HG02943 (cell line): ENCODE data around the gene DNLZ.

ENCODE experiments used
- ATAC-seq: cut with Tn5 transposase; IDR thresholded peaks from one replicate; pipeline ENCODE4 v1.9.1; 2021; ENCODE audit warnings: mild to moderate bottlenecking, low read depth, moderate library complexity; ENCODE audit not compliant: unreplicated experiment

The DNLZ gene

DNA sequence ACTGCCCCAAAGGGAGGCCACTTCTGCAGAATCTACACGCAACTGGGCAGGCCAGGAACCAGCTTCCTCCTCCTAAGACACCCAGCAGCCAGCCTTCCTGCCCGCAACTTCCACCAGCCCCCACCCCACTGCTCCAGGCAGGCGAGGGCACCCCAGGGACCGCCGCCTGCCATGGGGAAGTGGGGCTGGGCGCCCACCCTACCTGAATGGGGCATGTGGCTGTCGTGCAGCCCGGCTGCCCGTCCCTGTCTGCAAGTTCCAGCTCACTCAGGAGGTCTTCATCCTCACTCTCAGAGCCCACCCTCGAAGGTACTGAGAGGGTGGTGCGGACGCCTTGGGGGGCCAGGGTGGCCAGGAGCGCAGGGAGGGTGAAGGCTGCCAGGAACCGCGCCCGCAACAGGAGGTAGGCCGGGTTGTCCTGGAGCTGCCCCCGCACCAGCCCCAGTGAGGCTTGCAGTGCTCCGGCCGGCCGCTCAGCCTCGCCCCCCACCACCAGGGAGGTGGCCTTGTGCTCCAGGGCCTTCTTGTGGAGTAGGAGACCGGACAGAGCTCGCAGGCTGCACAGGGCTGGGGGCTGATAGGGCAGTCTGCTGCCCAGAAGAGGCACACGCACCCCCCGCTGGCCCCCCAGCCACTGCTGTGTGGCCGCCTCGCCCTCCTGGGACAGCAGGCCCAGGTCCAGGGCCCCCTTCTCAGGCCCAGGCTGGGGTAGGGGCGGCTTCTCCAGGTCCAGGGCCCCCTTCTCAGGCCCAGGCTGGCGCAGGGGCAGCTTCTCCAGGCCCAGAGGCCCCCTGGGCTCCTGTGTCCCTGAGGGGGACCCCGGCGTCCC lies 14.0 kb upstream of the DNLZ start:
- ATAC-seq = no peak

DNA sequence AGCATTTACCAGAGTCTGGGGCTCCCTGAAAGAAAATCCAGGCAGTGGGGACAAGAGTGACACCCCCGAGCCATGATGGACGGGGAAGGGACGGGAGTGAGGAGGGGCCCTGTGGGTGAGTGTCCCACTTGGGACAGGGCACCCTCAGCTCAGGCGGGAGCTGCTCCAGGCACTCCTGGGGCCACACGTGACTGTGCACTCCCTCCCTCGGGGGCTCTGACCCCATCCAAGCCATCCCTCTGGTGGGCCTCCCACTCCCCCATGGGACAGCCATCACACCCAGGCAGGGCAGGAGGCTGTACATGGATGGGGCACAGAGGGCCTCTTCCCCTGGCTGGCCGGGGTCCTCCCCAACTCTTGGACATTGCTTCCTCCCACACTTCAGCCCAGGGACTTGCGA lies 12.9 kb upstream of the DNLZ start:
- ATAC-seq = no peak

DNA sequence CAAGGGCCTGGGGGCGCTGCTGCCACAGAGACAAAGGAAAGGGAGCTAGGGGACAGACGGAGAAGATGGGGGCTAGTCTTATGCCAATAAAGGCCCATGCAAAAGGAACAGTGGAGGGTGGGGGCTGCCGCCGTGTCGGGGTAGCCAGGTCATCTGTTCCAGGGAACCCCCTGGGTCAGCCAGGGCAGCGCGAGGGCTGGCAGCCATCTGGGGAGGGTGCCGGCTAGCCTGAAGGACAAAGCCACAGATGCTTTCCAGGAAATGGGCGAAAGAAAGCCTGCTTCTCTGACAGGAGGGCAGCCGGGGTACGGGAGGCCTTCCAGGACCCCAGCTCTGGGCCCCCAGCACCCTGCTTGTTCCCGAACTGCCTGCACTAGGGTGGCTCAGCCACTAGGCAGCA lies 11.6 kb upstream of the DNLZ start:
- no peak for ATAC-seq

DNA sequence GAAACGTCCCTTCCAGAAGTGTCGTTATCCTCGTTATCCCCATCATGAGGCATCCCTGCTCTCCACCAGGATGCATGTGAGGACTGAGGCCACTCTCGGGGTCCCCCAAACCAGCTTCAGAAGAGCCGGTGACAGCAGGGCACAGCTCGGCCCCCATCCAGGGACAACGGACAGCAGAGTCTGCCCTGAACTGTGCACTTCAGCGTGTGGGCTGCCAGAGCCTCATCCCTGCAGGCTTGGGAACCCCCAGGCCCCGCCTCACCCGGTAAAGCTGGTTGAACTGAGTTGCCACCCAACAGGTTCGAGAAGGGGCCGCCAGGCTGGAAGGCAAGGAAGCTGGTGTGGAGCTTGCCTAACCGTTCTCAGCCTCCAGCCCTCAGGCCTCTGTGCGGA lies 10.6 kb upstream of the DNLZ start:
- ATAC-seq = no peak

DNA sequence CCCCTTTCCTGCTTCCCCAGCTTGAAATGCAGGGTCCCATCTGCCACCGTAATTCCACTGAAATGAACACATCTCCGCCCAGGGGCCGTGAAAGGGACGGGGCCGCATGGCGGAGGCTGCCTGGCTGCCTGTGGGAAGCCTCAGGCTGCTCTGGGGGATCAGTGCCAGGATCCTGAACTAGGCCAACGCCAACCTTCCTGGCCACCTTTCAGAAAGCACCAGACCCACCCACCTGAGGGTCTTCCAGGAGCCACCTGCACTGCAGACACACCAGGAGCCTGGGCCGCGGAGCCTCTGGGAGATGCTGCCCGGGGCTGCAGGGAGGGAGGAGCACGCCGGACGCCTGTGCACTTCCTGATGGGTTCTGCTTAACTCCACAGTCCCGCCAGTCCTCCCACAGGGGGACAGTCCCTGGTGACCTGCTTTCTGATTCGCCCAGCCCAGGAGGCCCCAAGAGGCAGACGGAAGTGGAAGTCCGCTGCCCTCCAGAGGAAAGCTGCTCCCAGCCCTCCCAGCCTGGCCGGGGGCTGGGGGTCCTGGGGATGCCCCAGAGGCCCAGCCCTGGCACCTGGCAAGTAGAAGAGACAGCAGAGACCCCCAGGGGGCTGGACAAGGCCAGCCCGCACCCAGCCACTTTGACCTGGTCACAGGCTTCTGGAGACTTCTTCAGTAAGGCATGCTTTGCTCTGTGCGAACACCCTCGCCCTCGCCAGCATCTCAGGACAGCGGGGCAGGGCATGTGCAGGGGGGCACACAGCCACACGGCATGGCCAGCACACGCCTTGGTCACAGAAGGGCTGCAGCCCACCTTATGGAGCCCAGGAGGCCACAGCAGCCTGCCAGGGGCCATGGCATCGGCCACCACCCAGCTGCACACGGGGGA lies 10.0 kb upstream of the DNLZ start, which contains the start of gene CARD9:
Gene CARD9 (minus strand): TSS at position 370 of the 883 bp plus-strand sequence. CDS start 1,591 bp downstream, outside the sequence.
- no peak for ATAC-seq

DNA sequence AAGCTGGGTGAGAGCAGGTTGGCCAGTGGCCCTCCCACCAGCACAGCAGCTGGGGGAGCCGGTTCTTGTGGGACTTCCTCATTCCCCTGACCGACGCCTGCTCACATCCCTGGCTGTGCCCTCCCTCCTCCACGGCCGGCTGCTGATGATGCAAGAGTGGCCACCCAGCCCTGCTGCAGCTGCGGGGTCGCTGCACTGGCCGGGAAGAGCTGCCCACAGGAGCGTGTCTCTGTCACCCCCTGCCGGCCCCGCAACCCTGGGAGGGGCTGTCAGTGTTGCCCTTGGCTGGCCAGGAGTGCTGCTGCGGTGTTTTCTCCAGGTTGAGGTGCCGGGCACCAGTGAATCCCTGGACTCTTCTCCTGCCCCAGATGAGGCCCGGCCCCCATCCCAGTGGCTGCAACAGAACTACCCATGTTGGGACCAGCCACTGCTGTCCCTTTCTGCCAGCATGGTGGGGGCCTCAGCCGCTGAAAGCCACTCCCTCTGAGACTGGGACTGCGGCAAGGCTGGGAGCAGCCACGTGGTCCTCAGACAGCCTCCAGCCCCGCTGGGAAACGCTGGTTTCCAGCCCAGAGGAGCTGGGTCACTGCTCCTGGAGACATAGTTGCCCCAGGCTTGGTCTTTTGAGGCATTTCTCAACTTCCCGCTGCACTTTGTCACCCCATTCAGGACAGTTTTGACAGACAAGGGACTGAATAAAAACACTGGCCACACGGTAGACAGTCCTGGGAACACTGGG lies 9.2 kb upstream of the DNLZ start:
- no peak for ATAC-seq

DNA sequence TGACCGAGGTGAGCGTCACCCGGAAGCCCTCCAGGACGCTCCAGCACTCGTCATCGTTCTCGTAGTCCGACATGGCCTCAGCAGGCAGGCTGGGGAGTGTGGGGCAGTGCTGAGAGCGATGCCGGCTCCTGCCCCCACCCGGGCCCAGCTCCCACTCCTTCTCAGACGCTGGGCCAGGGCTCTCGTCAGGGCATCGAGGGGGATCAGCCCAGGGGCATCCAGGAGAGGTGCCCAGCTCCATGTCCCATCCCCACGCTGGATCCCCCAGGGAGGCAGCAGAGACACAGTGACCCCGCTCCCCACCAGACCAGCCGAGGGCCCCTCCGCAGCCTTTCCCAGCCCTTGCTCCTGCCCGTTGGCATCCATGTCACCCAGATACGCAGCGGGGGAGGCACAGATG lies 8.5 kb upstream of the DNLZ start:
- ATAC-seq = no peak

DNA sequence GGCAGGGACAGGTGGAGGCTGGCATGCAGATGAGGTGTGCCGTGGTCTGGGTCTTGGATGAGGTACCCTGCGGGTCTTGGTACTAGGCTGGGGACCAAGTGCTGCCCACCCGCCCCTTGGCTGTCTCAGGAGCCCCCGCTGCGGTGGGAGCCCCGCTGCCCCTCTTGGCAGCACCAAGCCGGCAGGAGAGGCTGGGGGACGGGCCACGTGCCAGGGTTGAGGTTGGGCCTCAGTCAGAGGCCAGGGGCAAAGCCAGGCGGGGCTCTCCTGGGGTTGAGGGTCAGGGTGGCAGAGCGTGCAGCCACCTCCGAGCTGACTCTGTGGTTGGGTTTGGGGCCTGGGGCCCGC lies 8.0 kb upstream of the DNLZ start:
- no peak for ATAC-seq

DNA sequence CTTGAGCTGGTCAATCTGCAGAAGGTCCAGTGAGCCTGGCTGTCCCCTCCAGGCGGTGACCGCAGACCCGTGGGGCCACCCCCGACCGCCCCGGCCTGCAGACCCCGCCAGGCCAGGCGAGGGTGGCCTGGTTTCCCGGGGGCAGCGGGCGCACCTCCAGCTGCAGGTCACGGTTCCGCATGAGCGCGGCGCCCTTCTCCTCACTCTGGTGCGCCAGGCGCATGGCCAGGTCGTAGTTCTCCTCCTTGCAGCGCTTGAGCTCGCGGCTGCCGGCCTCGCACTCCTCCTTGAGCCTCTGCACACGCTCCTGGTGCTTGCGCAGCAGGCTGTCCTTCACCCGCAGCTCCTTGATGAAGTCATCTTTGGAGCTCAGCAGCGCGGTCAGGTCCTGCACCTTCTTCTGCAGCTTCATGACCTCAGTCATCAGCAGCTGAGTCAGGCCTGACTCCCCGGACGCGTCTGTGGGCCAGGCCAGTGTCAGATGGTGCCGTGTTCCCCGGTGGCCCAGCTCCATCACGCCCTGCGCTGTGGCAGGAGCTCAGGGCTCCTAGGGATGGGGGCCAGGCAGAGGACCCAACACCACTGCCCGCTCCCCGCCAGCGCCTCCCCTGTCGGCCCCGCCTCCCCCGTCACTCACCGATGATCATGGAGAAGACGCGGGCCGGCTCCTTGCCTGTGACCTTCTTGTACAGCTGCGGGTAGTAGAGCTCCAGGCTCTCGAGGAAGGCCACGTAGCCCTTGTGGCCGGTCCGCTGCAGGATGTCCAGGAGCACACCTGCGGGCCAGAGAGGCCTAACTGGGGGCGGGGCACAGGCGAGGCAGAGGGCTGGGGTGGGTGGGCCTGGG lies 7.4 kb upstream of the DNLZ start:
- ATAC-seq = no peak

DNA sequence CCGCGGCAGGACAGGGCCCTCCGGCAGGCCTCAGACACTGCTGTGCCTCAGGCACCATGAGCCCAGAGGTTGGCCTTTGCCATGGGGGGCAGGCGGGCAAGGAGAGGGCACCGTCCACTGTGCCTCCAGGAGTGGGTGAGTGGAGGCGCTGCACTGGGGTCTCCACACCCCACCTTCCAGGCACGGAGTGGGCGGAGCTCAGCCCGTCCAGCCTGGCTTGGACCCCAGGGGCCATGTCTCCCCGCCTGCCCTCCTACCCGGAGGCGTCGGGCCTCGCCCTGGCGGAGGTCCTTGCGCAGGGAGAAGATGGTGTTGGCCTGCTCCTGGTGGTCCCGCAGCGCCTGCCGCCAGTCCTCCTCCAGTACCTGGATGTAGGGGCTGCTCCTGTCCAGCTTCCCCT lies 6.5 kb upstream of the DNLZ start:
- ATAC-seq = no peak

DNA sequence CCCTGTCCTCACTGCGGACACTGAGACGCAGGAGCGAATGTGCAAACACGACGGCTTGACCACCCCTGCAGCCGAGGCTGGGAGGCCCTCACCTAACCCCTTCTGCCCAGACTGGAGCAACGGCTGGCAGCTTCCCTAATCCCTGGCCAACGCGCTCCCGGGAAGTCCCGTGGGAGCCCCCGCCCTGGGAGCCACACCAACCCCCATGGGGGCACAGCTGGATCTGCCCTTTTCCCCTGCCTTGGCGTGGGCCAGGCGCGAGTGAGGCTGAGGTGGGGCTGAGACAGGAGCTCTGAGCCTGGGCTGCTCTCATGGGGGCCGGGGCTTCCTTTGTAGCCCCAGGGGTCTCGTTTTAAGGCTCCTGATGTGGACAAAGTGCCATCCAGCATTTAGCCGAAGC lies 4.6 kb upstream of the DNLZ start:
- ATAC-seq = no peak

DNA sequence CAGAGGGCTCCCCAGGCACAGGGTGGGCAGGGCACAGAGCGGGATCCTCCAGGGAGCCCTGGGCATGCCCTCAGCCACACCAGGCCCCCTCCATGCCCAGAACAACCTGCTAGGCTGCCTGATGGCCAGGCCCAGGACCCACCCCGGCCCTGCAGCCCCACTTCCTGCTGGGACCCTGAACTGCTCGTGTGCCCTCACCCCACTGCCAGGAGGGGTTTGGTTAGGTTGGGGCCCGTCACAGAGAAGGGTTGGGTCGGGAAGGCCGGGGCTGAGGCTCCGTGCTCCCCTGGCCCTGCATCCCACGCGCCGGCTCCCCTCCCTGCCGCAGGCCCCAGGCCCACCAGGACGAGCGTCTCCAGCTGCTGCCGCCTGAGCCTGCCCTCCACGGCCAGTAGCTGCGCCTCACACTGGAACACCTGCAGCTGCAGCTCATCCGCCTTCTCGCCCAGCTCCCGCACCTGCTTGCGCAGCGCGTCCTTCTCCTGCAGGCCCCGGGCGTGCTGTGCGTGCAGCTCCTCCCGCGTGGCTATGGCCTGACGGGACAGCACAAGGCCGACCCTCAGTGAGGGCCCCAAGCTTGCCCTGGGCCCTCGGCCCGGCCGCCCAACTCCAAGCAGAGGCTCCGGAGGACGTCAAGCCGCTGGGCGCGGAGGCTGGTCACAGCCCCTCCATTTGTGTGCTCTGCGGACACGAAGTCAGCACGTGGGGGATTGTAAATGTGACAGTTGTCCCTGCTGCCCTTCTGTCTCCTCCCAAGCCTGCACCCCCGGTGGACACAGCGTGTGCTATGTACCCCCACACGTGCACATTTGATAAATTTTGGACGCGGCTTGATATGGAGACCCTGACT lies 4.0 kb upstream of the DNLZ start:
- ATAC-seq = no peak

DNA sequence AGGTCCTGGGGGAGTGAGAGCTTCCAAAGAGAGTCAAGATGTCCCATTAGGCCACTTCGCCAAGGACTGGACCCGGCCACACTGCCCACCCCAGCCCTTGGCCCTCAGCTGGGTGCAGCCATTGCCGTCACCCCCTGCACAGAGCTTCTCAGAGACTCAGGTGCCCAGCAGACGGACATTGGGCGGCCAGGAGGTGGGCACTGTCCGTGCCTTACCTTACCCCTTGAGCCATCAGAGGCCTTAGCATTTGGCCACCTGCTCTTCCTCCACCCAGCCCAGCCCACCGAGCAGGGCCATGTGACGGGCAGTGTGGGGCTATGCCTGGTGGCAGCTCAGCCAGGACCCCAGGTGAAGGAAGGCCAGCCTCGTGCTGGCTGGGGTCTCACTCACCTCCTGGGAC lies 3.3 kb upstream of the DNLZ start:
- ATAC-seq = no peak

DNA sequence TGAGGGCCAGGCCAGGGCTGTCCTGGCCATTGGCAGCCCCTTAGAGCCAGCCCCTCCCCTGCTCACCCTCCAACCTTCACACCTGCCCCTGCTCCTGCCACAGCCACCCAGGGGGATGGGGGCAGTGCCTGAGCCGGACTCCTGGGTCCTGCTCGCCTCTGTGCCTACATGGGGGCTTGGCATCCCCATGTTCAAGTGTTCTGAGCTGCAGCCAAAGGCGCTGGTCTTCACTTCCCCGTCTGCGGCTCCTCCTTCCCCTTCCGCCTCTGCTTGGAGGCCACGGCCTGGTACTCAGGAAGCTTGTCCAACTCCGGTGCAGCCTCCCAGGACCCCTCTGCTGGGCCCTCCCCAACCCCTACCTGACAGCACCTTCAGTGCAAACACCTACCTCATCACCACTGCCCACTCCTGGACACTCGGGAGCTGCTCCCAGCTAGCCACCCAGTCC lies 2.3 kb upstream of the DNLZ start:
- ATAC-seq = no peak

DNA sequence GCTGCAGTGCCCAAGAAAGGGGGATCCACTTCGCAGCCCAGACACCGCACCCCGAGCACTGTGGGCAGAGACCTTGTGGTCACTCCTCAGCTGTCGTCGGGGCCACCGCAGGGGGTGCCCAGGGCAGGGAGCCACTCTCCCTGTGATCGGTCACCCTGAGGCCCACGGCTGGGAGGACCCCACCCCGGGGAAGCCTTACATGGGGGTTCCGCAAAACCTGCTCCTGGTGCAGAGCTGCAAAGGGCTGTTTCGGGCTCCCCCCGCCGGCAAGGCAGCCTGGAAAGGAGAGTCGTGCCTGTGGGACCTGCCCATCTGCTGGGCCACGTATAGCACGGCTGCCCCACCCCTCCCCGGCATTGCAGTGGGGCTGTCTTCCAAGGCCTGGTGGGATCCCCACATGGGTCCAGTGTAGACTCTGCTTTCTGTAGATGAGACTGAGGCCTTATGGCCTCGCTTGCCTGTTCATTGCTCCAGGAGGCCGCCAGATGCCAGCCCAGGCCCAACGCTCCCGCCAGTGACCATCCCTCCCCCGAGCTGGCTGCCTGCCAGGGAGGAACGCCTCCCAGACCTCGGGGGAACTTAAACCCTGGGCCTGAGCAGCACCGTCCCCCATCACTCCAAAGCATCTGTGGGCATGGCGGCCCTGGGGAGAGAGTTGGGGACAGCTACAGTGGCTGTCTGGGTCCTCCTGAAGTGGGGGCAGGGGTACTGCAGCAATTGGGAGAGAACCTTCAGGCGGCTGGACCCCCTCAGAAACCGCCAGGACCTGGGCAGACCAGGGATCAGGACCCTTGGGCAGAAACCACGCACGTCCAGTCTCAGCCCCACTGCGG lies 1.6 kb upstream of the DNLZ start:
- ATAC-seq = no peak

DNA sequence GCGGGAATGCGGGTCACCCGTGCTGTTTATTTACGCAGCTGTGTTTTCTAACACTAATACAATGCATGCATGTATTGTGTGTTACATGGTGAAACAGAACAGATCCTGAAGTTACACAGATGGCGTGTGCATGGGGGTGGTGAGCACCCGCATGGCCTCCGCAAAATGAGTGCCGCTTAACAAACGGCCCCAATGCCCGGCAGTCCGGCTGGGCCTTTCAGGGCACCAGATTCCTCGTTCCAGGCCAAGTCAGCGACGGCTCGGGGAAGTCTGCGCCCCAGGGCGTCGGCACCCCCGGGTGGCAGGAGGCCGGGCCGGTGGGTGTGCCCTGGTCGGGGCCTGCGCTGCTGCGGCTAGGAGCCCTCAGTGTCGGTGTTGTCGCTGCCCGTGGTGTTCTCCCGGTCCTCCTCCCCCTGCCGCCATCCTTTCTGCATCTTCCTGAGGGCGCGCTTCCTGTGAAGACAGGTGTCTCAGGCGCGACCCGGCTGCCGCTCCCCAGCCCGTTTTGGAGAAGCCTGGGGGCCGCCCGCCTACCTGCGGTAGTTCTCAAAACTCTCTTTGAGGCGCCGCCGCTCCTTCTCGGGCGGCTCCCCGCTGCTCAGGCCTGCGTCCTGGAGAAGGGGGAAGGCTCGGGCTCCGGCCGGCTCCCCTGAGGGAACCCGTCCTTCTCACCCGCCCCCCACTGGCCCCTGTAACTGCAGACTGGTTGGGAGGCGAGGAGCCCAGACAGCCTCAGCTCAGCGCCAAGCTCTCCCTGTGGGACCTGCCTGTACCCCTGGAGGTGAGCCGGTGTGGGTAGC lies 605 bp upstream of the DNLZ start:
- no peak for ATAC-seq

DNA sequence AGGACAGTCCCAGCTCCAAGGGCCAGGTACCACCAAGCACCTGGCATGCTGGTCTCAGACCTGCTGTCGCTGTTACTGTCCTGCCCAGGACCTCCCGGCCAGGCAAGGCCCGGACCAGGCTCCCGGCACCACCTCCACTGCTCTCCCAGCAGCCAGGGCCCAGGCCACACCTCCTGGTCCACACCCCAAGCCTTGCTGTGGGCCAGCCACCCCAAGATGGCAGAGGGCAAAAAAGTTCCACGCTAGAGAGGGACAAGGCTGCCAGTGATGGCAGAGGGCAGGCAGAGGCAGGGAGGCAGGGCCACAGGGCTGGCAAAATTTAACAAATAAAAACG lies 1.1 kb downstream of the DNLZ start:
- no peak for ATAC-seq
